Lower lobe of right lung (tissue), 2 donors: ENCODE measurements around the gene OXER1. TPM values are rescaled to one million over a fixed set of nuclear protein-coding genes. Genes with fewer than 3 reads are reported as not detected.
A peak's percentile ranks its signal among the peaks of the same experiment; 100 is the strongest.

Experiments
- ATAC-seq, 2 donors: fragments of 200-7000 bp; cut with Tn5 transposase; one replicate each; pipeline ENCODE4 v1.9.1; 2020 to 2022; ENCODE audit warnings: mild to moderate bottlenecking in 2 of 2, moderate library complexity in 2 of 2
- DNase-seq: peaks from one replicate; pipeline ENCODE4 v3.0.0-alpha.2; 2020
- H3K27ac ChIP-seq: fragments of 200-600 bp; one replicate; pipeline ENCODE4 v1.8.0; 2022
- H3K27me3 ChIP-seq: fragments of 200-600 bp; one replicate; pipeline ENCODE4 v1.8.0; 2022; ENCODE audit warnings: low read depth
- H3K36me3 ChIP-seq: fragments of 200-600 bp; one replicate; pipeline ENCODE4 v1.8.0; 2022; ENCODE audit warnings: mild to moderate bottlenecking
- H3K4me1 ChIP-seq: fragments of 200-600 bp; one replicate; pipeline ENCODE4 v1.8.0; 2022
- H3K4me3 ChIP-seq: fragments of 200-600 bp; one replicate; pipeline ENCODE4 v1.8.0; 2022; ENCODE audit warnings: mild to moderate bottlenecking
- H3K9me3 ChIP-seq: fragments of 200-600 bp; one replicate; pipeline ENCODE4 v1.8.0; 2022
- intact Hi-C: fragments of 100-400 bp; cut with DNase I; formaldehyde crosslinking; loops from one replicate; pipeline ENCODE4 v1.11.0; 2022
- total RNA-seq: library from RNA; stranded (reverse); fragmentation: NEBNext Ultra II Directional; extraction: Animal tissue kit (Norgen Biotek cat#: 25700); gene quantifications from one replicate; pipeline ENCODE4 v1.2.1, GENCODE V29; 2021
- TF ChIP-seq, protein P1 (sequence below): fragments of 200-600 bp; IDR thresholded peaks from one replicate; pipeline ENCODE4 v1.8.0; 2022; ENCODE audit warnings: antibody characterized with exemption, mild to moderate bottlenecking
- donor health status: DM: no; HTN: yes; CAD: no; lungs with severe emphysema.

OXER1 gene
- total RNA-seq, 1 donor from 2014 or later, result 1.9 TPM

DNA sequence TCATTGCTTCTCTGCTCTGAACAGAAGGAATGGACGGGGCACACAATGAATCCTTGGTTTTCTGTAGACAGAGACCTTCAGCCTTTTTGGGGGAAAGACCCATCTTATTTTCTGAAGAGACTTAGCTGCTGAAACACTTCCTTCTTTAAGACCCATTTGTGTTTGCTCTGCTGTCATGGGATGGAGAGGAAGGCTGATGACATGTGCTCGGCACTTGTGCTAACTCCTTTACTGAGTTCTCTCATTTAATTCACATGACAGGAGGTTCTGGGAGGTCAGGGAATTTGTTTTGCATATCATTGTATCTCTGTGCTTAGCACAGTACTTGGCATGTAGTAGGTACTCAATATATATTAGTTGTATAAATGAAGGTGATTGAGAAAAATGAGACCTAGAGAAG is 39.0 kb downstream of the OXER1 start:
- TF ChIP-seq, protein P1, sequence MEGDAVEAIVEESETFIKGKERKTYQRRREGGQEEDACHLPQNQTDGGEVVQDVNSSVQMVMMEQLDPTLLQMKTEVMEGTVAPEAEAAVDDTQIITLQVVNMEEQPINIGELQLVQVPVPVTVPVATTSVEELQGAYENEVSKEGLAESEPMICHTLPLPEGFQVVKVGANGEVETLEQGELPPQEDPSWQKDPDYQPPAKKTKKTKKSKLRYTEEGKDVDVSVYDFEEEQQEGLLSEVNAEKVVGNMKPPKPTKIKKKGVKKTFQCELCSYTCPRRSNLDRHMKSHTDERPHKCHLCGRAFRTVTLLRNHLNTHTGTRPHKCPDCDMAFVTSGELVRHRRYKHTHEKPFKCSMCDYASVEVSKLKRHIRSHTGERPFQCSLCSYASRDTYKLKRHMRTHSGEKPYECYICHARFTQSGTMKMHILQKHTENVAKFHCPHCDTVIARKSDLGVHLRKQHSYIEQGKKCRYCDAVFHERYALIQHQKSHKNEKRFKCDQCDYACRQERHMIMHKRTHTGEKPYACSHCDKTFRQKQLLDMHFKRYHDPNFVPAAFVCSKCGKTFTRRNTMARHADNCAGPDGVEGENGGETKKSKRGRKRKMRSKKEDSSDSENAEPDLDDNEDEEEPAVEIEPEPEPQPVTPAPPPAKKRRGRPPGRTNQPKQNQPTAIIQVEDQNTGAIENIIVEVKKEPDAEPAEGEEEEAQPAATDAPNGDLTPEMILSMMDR, result no peak
- no peak for ATAC-seq
- peaks cover 6% of the 10 kb centered on the region for H3K9me3 ChIP-seq
- no peak for DNase-seq
- peaks cover 13% of the 10 kb centered on the region for H3K4me1 ChIP-seq
- H3K36me3 ChIP-seq, result no peaks in the 10 kb centered on the region
- H3K4me3 ChIP-seq, result no peak overlapping the region
- intact Hi-C loops, result no loop called here
- no peak overlapping the region for H3K27ac ChIP-seq
- H3K27me3 ChIP-seq, result no peaks in the 10 kb centered on the region

DNA sequence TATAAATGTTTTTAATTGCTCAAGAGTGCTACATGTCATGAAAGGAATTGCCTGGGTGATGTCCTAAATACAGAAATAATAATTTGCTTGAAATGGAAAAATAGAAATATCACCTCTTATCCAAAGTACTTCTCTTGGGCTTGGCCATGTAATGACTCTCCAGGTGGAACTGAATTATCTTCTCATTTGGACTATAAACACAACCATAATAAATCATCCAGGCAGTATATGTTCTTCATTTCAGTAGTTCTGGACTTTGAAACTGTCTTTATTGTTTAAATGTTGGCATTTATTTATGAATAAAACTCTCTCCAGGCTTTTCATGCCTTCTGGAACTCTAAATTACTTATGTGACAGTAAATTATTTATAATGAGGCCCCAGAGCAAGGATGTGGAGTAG is 40.5 kb downstream of the OXER1 start:
- DNase-seq (no peak), ATAC-seq (no peak)
- Histone ChIP-seq H3K27ac (peak overlapping the region; percentile 8), H3K4me3 (no peak overlapping the region), H3K4me1 (peaks cover 13% of the 10 kb centered on the region), H3K36me3 (no peaks in the 10 kb centered on the region), H3K9me3 (no peaks in the 10 kb centered on the region), H3K27me3 (no peaks in the 10 kb centered on the region)
- TF ChIP-seq, protein P1, result no peak
- intact Hi-C loops, result no loop called here

DNA sequence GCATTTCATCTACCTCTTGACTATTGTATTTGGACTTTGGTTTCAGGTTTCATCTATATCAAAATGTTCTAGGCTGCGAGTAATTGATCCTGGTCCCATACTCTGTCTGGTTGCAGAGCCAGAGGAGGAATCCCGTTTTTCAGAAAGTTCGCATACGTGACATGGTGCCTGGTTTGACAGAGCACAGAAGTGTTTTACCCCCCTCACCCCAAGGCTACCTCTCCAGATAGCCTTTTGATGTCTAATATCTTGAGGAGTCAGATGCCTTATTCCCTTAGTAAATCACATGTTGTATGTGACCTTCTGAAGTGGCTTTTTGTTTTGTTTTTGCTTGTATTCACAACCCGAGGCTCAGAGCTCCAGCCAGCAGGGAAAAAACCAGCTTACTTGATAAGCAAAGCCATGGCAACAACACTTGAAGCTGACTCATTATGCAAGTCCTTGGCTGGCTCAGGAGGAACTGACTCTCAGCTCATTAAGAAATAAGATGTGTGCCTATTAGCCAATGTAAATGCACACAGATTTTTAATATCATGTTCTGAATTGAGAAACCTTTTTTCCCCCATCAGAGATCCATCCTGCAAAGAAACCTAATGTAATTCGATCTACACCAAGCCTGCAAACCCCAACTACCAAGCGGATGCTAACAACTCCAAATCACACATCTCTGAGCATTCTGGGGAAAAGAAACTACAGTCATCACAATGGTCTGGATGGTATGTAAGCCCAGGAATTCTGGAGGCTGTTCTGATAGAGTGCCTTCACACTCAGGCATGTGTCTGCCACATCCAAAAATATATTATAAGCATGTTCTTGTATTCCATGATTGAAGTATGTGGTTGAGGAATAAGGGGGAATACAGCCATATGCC is 41.4 kb downstream of the OXER1 start:
- H3K4me3 ChIP-seq, result no peak overlapping the region
- peak overlapping the region; percentile 67 for H3K27ac ChIP-seq
- intact Hi-C loops, result no loop called here

DNA sequence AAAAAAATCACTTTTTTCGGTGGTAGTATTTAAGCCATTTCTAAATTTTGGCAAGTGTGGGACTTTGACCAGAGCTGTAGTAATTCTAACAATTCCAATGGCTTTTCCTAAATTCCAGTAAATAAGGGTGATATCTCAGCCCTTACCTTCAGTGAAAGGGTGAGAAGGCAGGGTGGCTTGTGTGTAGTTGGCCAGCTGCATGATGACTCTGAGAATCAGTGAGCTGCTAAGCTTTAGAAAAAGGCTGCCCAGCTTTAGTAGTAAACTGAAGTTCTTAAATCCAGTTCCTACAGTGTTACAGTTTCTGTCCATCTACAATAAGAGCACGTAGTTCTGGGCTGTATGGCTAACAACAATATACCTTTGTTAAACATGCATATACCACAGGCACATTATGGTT is 42.0 kb downstream of the OXER1 start:
- ATAC-seq, result peak in 1 of 2 donors; percentile 6
- TF ChIP-seq, protein P1, result no peak

More for the DNA sequence above, 41.4 kb downstream of the OXER1 start:
- DNase-seq, result peak; percentile 81
- no peaks in the 10 kb centered on the region for H3K9me3 ChIP-seq
- H3K27me3 ChIP-seq, result no peaks in the 10 kb centered on the region
- no peaks in the 10 kb centered on the region for H3K36me3 ChIP-seq
- TF ChIP-seq, protein P1, result no peak
- peak; percentile 90 to 95 for ATAC-seq
- peaks cover 13% of the 10 kb centered on the region for H3K4me1 ChIP-seq

DNA sequence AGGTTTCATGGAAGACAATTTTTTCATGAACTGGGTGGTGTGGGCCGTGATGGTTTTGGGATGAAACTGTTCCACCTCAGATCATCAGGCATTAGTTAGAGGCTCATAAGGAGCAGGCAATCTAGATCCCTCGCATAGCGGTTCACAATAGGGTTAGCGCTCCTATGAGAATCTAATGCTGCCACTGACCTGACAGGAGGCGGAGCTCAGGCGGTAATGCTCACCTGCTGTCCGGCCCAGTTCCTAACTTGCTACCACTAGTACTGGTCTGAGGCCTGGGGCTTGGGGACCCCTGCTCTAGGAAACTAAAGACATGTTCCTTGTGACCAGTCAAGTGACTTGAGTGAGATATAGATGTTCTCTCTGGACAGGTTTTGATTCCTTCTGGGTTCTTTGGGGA is 49.2 kb downstream of the OXER1 start:
- TF ChIP-seq, protein P1, result no peak
- Histone ChIP-seq H3K27ac (no peak overlapping the region), H3K27me3 (no peaks in the 10 kb centered on the region), H3K4me1 (no peaks in the 10 kb centered on the region), H3K4me3 (no peak overlapping the region), H3K9me3 (no peaks in the 10 kb centered on the region), H3K36me3 (peaks cover 4% of the 10 kb centered on the region)
- DNase-seq (no peak), ATAC-seq (no peak)
- intact Hi-C loops, result no loop called here

More for the DNA sequence above, 42.0 kb downstream of the OXER1 start:
- intact Hi-C loops, result no loop called here
- no peak for DNase-seq
- Histone ChIP-seq H3K4me1 (peaks cover 13% of the 10 kb centered on the region), H3K36me3 (no peaks in the 10 kb centered on the region), H3K27ac (peak overlapping the region; percentile 67), H3K27me3 (no peaks in the 10 kb centered on the region), H3K9me3 (no peaks in the 10 kb centered on the region), H3K4me3 (no peak overlapping the region)
